OCI-LY3 (cell line): ENCODE data around the gene DOK5.

ENCODE experiments used
- H2AFZ ChIP-seq: fragments of 200-600, 300-600 bp; shearing (Covaris generic); 2 replicates; pipeline ENCODE4 v1.6.0; 2014; ENCODE audit warnings: antibody characterized with exemption, low read depth, low read length
- H3K27ac ChIP-seq: fragments of 200-600, 300-600 bp; sonication (generic); 2 replicates; pipeline ENCODE4 v1.5.1; 2014; ENCODE audit warnings: mild to moderate bottlenecking, low read length, moderate library complexity, mixed read lengths
- H3K27me3 ChIP-seq: fragments of 200-600, 300-600 bp; sonication (generic); 2 replicates; pipeline ENCODE4 v1.6.1; 2014; ENCODE audit warnings: low read depth, low read length, mixed read lengths
- H3K36me3 ChIP-seq: fragments of 200-600, 300-600 bp; sonication (generic); replicated peaks from 2 replicates; pipeline ENCODE3; 2014; ENCODE audit warnings: low read depth, low read length, mixed read lengths
- H3K4me1 ChIP-seq: fragments of 300-600, 200-600 bp; sonication (generic); 2 replicates; pipeline ENCODE4 v1.6.1; 2014; ENCODE audit warnings: low read length, mixed read lengths
- H3K4me2 ChIP-seq: fragments of 200-600, 300-600 bp; sonication (generic); 2 replicates; pipeline ENCODE4 v1.6.1; 2014; ENCODE audit warnings: low read length, mixed read lengths
- H3K4me3 ChIP-seq: fragments of 300-600, 200-600 bp; sonication (generic); 2 replicates; pipeline ENCODE4 v1.5.1; 2014; ENCODE audit warnings: antibody characterized with exemption, mild to moderate bottlenecking, low read length, moderate library complexity
- H3K79me2 ChIP-seq: fragments of 300-600, 200-600 bp; shearing (Covaris generic); 2 replicates; pipeline ENCODE4 v1.6.1; 2014; ENCODE audit warnings: mild to moderate bottlenecking, low read length, mixed read lengths
- H3K9ac ChIP-seq: fragments of 300-600, 200-600 bp; shearing (Covaris generic); 2 replicates; pipeline ENCODE4 v1.6.0; 2014; ENCODE audit warnings: mild to moderate bottlenecking, low read length, moderate library complexity
- H3K9me3 ChIP-seq: fragments of 200-600, 300-600 bp; shearing (Covaris generic); 2 replicates; pipeline ENCODE4 v1.6.1; 2014; ENCODE audit warnings: low read length, mixed read lengths; ENCODE audit not compliant: insufficient read depth
- H4K20me1 ChIP-seq: fragments of 200-600, 300-600 bp; sonication (generic); 2 replicates; pipeline ENCODE4 v1.6.1; 2016; ENCODE audit warnings: low read length, mixed read lengths; ENCODE audit not compliant: insufficient read depth
- EZH2phosphoT487 ChIP-seq: fragments of 200-600 bp; shearing (Covaris generic); IDR thresholded peaks from 2 replicates; pipeline ENCODE4 v1.6.1; 2018; ENCODE audit warnings: antibody characterized with exemption, mixed run types, low read depth
- TF ChIP-seq, protein P1 (sequence below): fragments of 200-600, 300-600 bp; sonication (generic); IDR thresholded peaks from 2 replicates; pipeline ENCODE4 v1.5.1; 2014; ENCODE audit warnings: antibody characterized with exemption, low read length, low read depth

Gene DOK5

DNA sequence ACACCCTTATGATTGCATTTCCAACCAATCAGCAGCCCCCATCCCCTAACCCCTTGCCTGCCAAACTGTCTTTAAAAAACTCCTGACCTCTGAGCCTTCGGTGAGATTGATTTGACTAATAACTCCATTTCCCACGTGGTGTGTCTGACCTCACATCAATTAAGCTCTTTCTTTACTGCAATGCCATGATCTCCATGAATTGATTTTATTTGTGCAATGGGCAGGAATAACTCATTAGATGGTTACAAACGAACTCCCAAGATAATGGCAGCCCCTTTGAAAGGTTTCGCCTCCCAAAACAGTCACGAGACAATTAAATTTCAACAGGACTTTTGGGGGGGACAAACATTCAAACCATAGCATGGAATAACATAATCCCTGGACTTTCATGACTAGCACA, 161.2 kb downstream of the DOK5 start:
- H3K36me3 ChIP-seq: peaks cover 7% of the 10 kb centered on the region
- H4K20me1 ChIP-seq: no peaks in the 10 kb centered on the region
- peaks cover 53% of the 10 kb centered on the region for H3K4me1 ChIP-seq
- H3K27me3 ChIP-seq: no peaks in the 10 kb centered on the region
- no peaks in the 10 kb centered on the region for H3K79me2 ChIP-seq
- H3K9ac ChIP-seq: no peak overlapping the region
- H3K4me3 ChIP-seq: no peak overlapping the region
- no peak overlapping the region for H3K27ac ChIP-seq
- 0 out of 2 replicates have a peak, but pooled peaks cover 8% of the 10 kb centered on the region for H3K9me3 ChIP-seq
- no peak overlapping the region for H3K4me2 ChIP-seq
- no peak overlapping the region for H2AFZ ChIP-seq
- TF ChIP-seq, protein P1, sequence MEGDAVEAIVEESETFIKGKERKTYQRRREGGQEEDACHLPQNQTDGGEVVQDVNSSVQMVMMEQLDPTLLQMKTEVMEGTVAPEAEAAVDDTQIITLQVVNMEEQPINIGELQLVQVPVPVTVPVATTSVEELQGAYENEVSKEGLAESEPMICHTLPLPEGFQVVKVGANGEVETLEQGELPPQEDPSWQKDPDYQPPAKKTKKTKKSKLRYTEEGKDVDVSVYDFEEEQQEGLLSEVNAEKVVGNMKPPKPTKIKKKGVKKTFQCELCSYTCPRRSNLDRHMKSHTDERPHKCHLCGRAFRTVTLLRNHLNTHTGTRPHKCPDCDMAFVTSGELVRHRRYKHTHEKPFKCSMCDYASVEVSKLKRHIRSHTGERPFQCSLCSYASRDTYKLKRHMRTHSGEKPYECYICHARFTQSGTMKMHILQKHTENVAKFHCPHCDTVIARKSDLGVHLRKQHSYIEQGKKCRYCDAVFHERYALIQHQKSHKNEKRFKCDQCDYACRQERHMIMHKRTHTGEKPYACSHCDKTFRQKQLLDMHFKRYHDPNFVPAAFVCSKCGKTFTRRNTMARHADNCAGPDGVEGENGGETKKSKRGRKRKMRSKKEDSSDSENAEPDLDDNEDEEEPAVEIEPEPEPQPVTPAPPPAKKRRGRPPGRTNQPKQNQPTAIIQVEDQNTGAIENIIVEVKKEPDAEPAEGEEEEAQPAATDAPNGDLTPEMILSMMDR: no peak
- TF ChIP-seq EZH2phosphoT487: no peak

DNA sequence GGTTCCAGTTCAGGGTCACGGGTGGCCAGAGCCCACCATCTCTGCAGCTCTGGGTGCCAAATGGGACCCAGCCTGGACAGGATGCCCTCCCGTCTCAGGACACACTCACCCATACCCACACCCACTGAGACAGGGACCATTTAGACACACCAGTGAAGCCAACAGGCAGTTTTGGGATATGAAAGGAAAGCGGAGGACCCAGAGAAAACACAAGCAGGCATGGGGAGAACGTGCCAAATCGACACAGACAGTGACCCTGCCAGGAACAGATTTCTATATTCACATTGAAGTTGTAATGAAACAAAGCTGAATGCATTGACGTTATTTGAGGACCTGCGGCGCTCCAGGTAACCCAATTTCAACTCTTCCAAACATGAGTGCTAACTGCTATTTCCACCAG, 164.5 kb downstream of the DOK5 start:
- peaks cover 4% of the 10 kb centered on the region for H3K36me3 ChIP-seq
- no peaks in the 10 kb centered on the region for H3K27me3 ChIP-seq
- H3K4me2 ChIP-seq: no peak overlapping the region
- no peak overlapping the region for H3K27ac ChIP-seq
- H4K20me1 ChIP-seq: no peaks in the 10 kb centered on the region
- H3K4me1 ChIP-seq: peaks cover 29% of the 10 kb centered on the region
- H3K4me3 ChIP-seq: no peak overlapping the region
- 0 out of 2 replicates have a peak, but pooled peaks cover 8% of the 10 kb centered on the region for H3K9me3 ChIP-seq
- no peak overlapping the region for H3K9ac ChIP-seq
- no peaks in the 10 kb centered on the region for H3K79me2 ChIP-seq
- no peak overlapping the region for H2AFZ ChIP-seq
- TF ChIP-seq EZH2phosphoT487: no peak
- TF ChIP-seq, protein P1: no peak

DNA sequence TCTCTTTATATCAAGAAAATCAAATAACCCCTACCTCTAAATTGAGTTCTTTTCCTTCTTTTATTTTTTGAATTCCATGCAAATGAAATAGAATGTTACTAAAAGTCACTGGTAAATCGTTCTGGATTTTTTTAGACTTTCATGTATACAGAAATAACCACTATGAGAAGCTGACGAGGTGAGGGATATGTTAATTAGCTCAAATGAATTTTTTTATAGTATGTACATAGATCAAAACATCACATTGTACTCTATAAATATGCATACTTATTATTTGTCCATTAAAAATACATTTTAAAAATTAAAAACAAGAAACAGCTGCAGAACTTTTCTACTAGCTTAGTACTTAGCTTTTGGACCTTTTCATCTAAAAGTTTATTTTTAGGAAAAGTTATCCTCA, 165.4 kb downstream of the DOK5 start:
- TF ChIP-seq, protein P1: no peak
- TF ChIP-seq EZH2phosphoT487: no peak
- no peak overlapping the region for H3K9ac ChIP-seq
- no peak overlapping the region for H3K4me2 ChIP-seq
- H3K4me1 ChIP-seq: peaks cover 25% of the 10 kb centered on the region
- no peaks in the 10 kb centered on the region for H3K27me3 ChIP-seq
- H3K4me3 ChIP-seq: no peak overlapping the region
- no peaks in the 10 kb centered on the region for H3K79me2 ChIP-seq
- H3K36me3 ChIP-seq: no peaks in the 10 kb centered on the region
- H2AFZ ChIP-seq: no peak overlapping the region
- no peaks in the 10 kb centered on the region for H4K20me1 ChIP-seq
- 0 out of 2 replicates have a peak, but pooled peaks cover under 1% of the 10 kb centered on the region for H3K9me3 ChIP-seq
- H3K27ac ChIP-seq: no peak overlapping the region

DNA sequence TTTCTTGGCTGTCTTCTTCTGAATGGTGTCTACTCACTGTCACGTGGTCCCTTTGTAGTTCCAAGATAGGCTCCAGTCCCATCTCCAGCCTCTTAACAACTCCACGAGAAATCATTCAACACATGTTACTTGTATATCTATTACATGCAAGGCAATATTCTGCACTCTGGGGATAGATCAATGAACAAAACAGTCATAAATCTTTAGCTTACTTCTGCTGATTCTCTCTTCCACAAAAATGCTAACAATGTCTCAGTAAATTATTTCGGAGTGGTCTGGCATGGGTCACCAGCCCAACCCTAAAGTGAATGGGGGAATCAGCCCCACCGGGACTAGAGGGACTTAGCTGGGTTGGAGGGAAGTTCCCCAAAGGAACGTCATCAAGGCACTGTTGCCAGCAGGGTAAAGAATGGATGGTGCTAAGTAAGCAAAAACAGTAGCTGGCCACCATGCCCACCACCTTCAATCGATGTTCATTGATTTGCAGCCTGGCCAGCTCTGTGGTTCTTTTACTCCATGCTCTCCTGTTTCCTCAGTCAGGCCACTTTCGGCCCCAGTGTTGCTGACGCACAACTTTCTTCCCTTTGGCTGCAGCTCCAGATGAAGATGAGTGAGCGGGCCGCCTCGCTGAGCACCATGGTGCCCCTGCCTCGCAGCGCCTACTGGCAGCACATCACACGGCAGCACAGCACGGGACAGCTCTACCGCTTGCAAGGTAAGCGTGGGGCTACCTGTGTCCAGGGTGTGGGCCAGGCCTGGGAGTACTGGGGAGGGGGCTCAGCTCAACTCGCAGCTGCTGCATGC, 167.7 kb downstream of the DOK5 start:
- peaks cover 28% of the 10 kb centered on the region for H3K4me1 ChIP-seq
- no peak overlapping the region for H3K9ac ChIP-seq
- no peaks in the 10 kb centered on the region for H3K79me2 ChIP-seq
- H3K27me3 ChIP-seq: no peaks in the 10 kb centered on the region
- no peak overlapping the region for H3K27ac ChIP-seq
- no peak overlapping the region for H3K4me3 ChIP-seq
- no peak overlapping the region for H2AFZ ChIP-seq
- TF ChIP-seq EZH2phosphoT487: no peak
- TF ChIP-seq, protein P1: no peak
- H3K4me2 ChIP-seq: no peak overlapping the region
- no peaks in the 10 kb centered on the region for H4K20me1 ChIP-seq
- no peaks in the 10 kb centered on the region for H3K9me3 ChIP-seq
- no peaks in the 10 kb centered on the region for H3K36me3 ChIP-seq
